Smooth muscle cell of the umbilical artery (primary cell): ENCODE measurements around the gene ITPKA. TPM values are rescaled to one million over a fixed set of nuclear protein-coding genes. Genes with fewer than 3 reads are reported as not detected.

ENCODE experiments used
- total RNA-seq: library from RNA; depleted of rRNA; stranded (reverse); fragments of >200 nt; gene quantifications from 2 replicates; pipeline ENCODE4 v1.2.3, GENCODE V29; 2014

ITPKA gene
- 0.59 and 1.8 TPM in 2 replicates for total RNA-seq

DNA sequence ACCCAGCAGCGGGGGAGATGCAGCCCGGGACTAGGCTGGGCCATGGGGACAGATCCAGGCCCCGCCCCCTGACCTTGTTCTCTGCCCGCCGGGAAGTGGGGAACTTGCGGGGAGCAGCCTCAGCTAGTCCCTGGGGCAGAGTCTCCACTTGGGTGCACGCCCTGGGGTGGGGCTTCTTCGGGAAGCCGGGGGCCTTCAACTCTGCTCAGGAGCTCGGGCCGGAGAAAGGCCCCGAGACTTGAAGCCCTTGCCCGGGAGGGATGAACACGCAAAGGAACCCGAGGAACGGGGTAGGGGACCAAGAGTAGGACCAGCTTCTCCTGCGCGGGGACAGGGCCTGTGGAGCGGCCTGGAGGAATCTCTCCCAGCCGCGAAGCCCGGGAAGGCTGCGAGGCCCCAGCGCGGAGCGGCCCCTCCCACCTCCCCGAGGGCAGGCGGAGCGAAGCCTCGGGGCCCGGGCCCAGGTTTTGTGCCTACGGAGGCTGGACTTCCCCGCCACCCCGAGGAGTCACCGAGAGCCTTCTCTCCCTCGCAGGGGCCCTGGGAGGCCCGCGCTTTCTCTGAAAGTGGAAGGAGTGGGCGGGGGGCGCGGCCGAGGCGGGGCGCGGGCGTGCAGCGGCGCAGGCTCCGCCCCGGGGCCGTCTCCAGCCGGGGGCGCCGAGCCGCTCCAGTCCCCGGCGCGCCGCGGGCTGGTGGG is at the start of gene ITPKA:
Gene ITPKA (plus strand): TSS at position 670 of the 697 bp plus-strand sequence. CDS start 54 bp downstream, outside the sequence.

DNA sequence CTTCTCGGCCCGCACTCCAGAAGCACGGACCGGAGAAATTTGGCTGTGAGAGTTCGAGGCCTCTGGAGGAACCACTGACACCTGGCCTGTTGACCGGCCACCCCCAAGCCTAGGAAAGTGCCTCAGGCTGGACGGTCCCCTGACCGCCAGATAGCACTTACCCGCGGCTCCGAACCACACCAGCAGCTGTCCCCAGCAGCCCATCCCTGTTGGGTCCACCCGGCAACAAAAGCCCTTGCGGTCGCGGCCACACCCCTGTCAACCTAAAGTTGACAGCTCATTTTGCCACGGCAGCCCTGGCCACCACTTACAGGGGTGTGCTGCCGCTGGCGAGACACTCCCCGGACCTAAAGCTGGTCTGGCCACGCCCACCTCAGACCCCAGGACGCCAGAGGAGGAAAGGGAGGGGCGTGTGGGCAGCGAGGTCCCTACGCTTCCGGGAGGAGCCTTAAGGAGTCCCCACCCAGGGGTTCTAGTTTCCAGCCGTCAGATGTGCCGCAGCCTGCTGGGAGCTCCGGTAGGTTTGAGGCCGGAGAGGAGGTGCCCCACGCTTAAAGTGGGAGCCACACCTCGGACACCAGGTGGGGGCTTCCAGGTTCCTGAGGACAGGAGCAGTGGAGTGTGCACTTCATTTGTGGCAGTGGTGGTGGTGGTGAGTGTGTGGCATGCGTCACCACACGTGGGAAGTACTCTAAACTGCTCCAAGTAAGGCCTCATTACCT is 20.0 kb downstream of the ITPKA start, which contains the start of gene LTK:
Gene LTK (minus strand): TSS at position 322 of the 722 bp plus-strand sequence. CDS start 118 bp downstream, at position 204.

Other genes with a start within 250 kb of the ITPKA start
- gene OIP5, start 161.3 kb upstream of the ITPKA start, total RNA-seq = 0.59 and 2.1 TPM in 2 replicates
- 4.5 and 40.2 TPM in 2 replicates for gene NUSAP1, start 161.0 kb upstream of the ITPKA start, total RNA-seq
- gene NDUFAF1, start 91.4 kb upstream of the ITPKA start, total RNA-seq = 27.6 and 31.8 TPM in 2 replicates
- 16.3 and 20.9 TPM in 2 replicates for gene RTF1, start 76.8 kb upstream of the ITPKA start, total RNA-seq
- gene LTK, start 20.0 kb downstream of the ITPKA start, total RNA-seq = under 0.01 and 0.18 TPM in 2 replicates
- 19.0 and 75.9 TPM in 2 replicates for gene RPAP1, start 50.4 kb downstream of the ITPKA start, total RNA-seq
- gene TYRO3, start 65.3 kb downstream of the ITPKA start, total RNA-seq = 4.2 and 9.6 TPM in 2 replicates
- 37.1 and 55.8 TPM in 2 replicates for gene MGA, start 166.5 kb downstream of the ITPKA start, total RNA-seq